GM18870 (cell line): Measurements from ENCODE around the gene HEATR3.

ENCODE experiments used
- ATAC-seq: cut with Tn5 transposase; IDR thresholded peaks from one replicate; pipeline ENCODE4 v1.9.1; 2021; ENCODE audit warnings: moderate library complexity; ENCODE audit not compliant: unreplicated experiment

HEATR3 gene

GRCh38 chr16:50058091-50058771 is 7.5 kb upstream of the HEATR3 start:
- no peak for ATAC-seq

- no peak for ATAC-seq
These were observed 6.7 kb upstream of the HEATR3 start for GRCh38 chr16:50059111-50059510.

- ATAC-seq, result no peak
These were observed 6.1 kb upstream of the HEATR3 start for GRCh38 chr16:50059669-50060068.

GRCh38 chr16:50061326-50061725 is 4.4 kb upstream of the HEATR3 start:
- ATAC-seq, result no peak

GRCh38 chr16:50065241-50065623 is 538 bp upstream of the HEATR3 start:
- no peak for ATAC-seq

- ATAC-seq, result peak; percentile 21
These were observed 916 bp downstream of the HEATR3 start for GRCh38 chr16:50066482-50067289.

GRCh38 chr16:50067290-50067853 is 1.6 kb downstream of the HEATR3 start:
- ATAC-seq, result no peak

- ATAC-seq, result no peak
These were observed 2.8 kb downstream of the HEATR3 start for GRCh38 chr16:50068550-50068949.

- ATAC-seq, result no peak
These were observed 3.3 kb downstream of the HEATR3 start for GRCh38 chr16:50069060-50069459.

- ATAC-seq, result no peak
These were observed 5.4 kb downstream of the HEATR3 start for GRCh38 chr16:50071075-50071671.

- ATAC-seq, result no peak
These were observed 7.0 kb downstream of the HEATR3 start for GRCh38 chr16:50072730-50073129.

GRCh38 chr16:50079397-50080140 is 13.8 kb downstream of the HEATR3 start:
- no peak for ATAC-seq

- ATAC-seq, result no peak
These were observed 15.8 kb downstream of the HEATR3 start for GRCh38 chr16:50081428-50082018.

- ATAC-seq, result no peak
These were observed 18.2 kb downstream of the HEATR3 start for GRCh38 chr16:50083996-50084395.

- no peak for ATAC-seq
These were observed 20.4 kb downstream of the HEATR3 start for GRCh38 chr16:50086176-50086575.

- no peak for ATAC-seq
These were observed 22.5 kb downstream of the HEATR3 start for GRCh38 chr16:50088302-50088701.

GRCh38 chr16:50092891-50093290 is 27.1 kb downstream of the HEATR3 start:
- no peak for ATAC-seq

GRCh38 chr16:50093607-50094539 is 28.1 kb downstream of the HEATR3 start:
- no peak for ATAC-seq

GRCh38 chr16:50096791-50097190 is 31.0 kb downstream of the HEATR3 start:
- no peak for ATAC-seq
